GM06990 (cell line): Measurements from ENCODE around the gene PSMD13.
A peak's percentile ranks its signal among the peaks of the same experiment; 100 is the strongest.
"Not testable (repeated sequence)": the region's sequence is repeated elsewhere in the genome, so short reads cannot be mapped to it uniquely, and the experiment has no call there.

Source experiments
- DNase-seq: peaks from one replicate; pipeline ENCODE4 v3.0.0-alpha.2; 2011; ENCODE audit not compliant: insufficient read length; ENCODE audit errors: extremely low read depth
- H3K27me3 ChIP-seq: replicated peaks from 2 replicates; pipeline ENCODE4 v1.6.0; 2011; ENCODE audit warnings: low read length; ENCODE audit not compliant: control insufficient read depth, insufficient read depth
- H3K36me3 ChIP-seq: 2 replicates; pipeline ENCODE4 v1.5.1; 2011; ENCODE audit warnings: low read length; ENCODE audit not compliant: control insufficient read depth, insufficient read depth
- H3K4me3 ChIP-seq: replicated peaks from 2 replicates; pipeline ENCODE4 v1.5.1; 2011; ENCODE audit warnings: low read depth, mild to moderate bottlenecking, control low read depth, low read length
- CTCF ChIP-seq: IDR thresholded peaks from 2 replicates; pipeline ENCODE4 v1.5.1; 2011; ENCODE audit warnings: low read length, control low read depth, mild to moderate bottlenecking, inconsistent platforms; ENCODE audit not compliant: insufficient read depth, poor library complexity, severe bottlenecking

Gene PSMD13

GRCh38 chr11:235609-235996 is 1.2 kb upstream of the PSMD13 start:
- no peaks in the 10 kb centered on the region for H3K27me3 ChIP-seq
- no peak for TF ChIP-seq CTCF
- H3K36me3 ChIP-seq = no peaks in the 10 kb centered on the region
- no peak for DNase-seq
- H3K4me3 ChIP-seq = peak overlapping the region; percentile 84

GRCh38 chr11:235997-236773 is 591 bp upstream of the PSMD13 start, which contains the start of gene SIRT3:
Gene SIRT3, minus strand, starts transcription at chr11:236342. Its CDS starts 14 bp downstream, at chr11:236328.
- H3K4me3 ChIP-seq = peak within 1 kb of the TSS; percentile 84
- no peak for TF ChIP-seq CTCF
- H3K27me3 ChIP-seq = no peaks in the 10 kb centered on the region
- H3K36me3 ChIP-seq = no peaks in the 10 kb centered on the region
- peak; percentile 82 for DNase-seq

GRCh38 chr11:238346-238745 is 1.6 kb downstream of the PSMD13 start:
- H3K4me3 ChIP-seq, DNase-seq, H3K27me3 ChIP-seq, H3K36me3 ChIP-seq: not testable (repeated sequence)

GRCh38 chr11:240315-240714 is 3.5 kb downstream of the PSMD13 start:
- Histone ChIP-seq H3K4me3 (no peak overlapping the region), H3K27me3 (no peaks in the 10 kb centered on the region), H3K36me3 (peaks cover 6% of the 10 kb centered on the region)
- no peak for DNase-seq
- TF ChIP-seq CTCF = no peak

DNA sequence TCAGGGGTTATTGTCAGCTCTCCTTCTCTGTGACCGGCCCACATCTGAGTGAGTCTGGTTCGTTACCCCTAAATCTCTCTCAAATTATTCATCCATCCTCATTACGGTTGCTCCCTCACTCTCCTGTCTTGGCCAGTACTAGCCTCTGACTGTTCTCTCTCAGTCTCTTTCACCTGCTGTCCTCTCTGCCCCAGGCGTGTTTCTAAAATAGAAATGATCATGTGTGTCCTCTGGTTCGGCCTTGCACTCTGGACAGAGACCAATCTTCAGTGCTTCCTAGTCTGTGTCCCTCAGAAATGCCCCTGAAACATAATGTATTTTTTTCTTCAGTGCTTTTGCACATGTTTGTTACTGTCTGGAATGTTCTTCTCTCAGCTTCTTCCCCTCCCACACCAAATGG is 4.9 kb downstream of the PSMD13 start:
- DNase-seq = no peak
- no peak for TF ChIP-seq CTCF
- no peak overlapping the region for H3K4me3 ChIP-seq
- H3K36me3 ChIP-seq = peaks cover 10% of the 10 kb centered on the region
- no peaks in the 10 kb centered on the region for H3K27me3 ChIP-seq

- Histone ChIP-seq H3K36me3 (peaks cover 14% of the 10 kb centered on the region), H3K27me3 (no peaks in the 10 kb centered on the region), H3K4me3 (no peak overlapping the region)
- no peak for TF ChIP-seq CTCF
- no peak for DNase-seq
These were observed 7.6 kb downstream of the PSMD13 start for GRCh38 chr11:244376-244775.
